ENCODE data around the gene BPIFB3. TPM values are rescaled to one million over a fixed set of nuclear protein-coding genes. Genes with fewer than 3 reads are reported as not detected.

The BPIFB3 gene
- total and polyA plus RNA-seq, 2 of the 4 experiments (the other 2 are of a cell fraction), result not detected

DNA sequence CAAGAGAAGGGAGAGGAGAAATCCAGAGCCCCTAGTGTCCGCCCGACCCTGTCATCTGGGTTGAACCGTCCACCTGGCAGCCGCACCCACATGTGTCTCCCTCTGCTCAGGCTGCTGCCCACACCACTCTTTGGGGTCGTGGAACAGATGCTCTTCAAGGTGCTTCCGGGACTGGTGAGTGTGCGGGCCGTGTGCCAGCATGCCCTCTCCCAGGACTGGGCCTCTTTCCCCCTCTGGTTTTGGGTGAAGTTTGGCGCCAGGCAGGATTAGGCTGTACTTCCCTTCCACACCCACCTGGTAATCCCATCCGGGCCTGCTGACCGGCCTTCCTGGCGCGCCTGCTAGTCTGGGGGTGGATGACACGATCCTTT is 7.9 kb downstream of the BPIFB3 start:
- no peak overlapping the region for H2AFZ ChIP-seq (replicated peaks; ENCODE audit: low read length, poor library complexity)
- no TSS peak for BruUV-seq (replicated peaks)

More for the DNA sequence above, 7.9 kb downstream of the BPIFB3 start:
- Histone ChIP-seq H3K27me3 (ENCODE audit: control insufficient read depth, insufficient read depth, low read length) (peaks cover 6% of the 10 kb centered on the region; the same call in 1 of the 2 replicates), H4K91ac (ENCODE audit: insufficient read depth, low read depth, low read length) (no peak overlapping the region), H2BK120ac (ENCODE audit: low read depth, low read length) (no peak overlapping the region), H3K18ac (ENCODE audit: low read depth, low read length) (no peak overlapping the region), H3K9me3 (ENCODE audit: control insufficient read depth, insufficient read depth, low read length) (no peaks in the 10 kb centered on the region), H3K56ac (ENCODE audit: extremely low read depth, insufficient read depth, low read length) (no peak overlapping the region), H4K20me1 (ENCODE audit: insufficient read depth, low read length) (no peaks in the 10 kb centered on the region), H3K9me1 (ENCODE audit: insufficient read depth, low read length) (no peaks in the 10 kb centered on the region), H3K4me3 (ENCODE audit: insufficient read depth, low read depth, low read length) (no peak overlapping the region), H3K36me3 (ENCODE audit: control insufficient read depth, insufficient read depth, low read length) (no peaks in the 10 kb centered on the region), H3K14ac (replicated peaks; ENCODE audit: low read depth, low read length) (no peak overlapping the region), H3K4me1 (ENCODE audit: control insufficient read depth, insufficient read depth, low read length) (no peaks in the 10 kb centered on the region), H2BK15ac (ENCODE audit: low read depth, low read length) (no peak overlapping the region), H2BK5ac (ENCODE audit: low read depth, low read length, poor library complexity, severe bottlenecking) (no peak overlapping the region), H2AK5ac (ENCODE audit: low read depth, low read length) (no peak overlapping the region), H2AK9ac (replicated peaks; ENCODE audit: low read depth, low read length, poor library complexity) (no peak overlapping the region), H3K9ac (ENCODE audit: low read depth, low read length) (no peak overlapping the region), H3K79me1 (ENCODE audit: low read depth in 1 of 2, low read length in 2 of 2) (no peaks in the 10 kb centered on the region), H3K27ac (ENCODE audit: insufficient read depth, low read length) (no peak overlapping the region), H4K5ac (ENCODE audit: low read depth, low read length) (no peak overlapping the region), H2BK20ac (ENCODE audit: low read depth, low read length) (no peak overlapping the region), H3K4ac (ENCODE audit: low read depth, low read length) (no peak overlapping the region), H3K4me2 (ENCODE audit: low read depth, low read length) (no peak overlapping the region), H3K23ac (ENCODE audit: low read depth, low read length) (no peak overlapping the region), H4K8ac (ENCODE audit: low read depth in 2 of 2, low read length in 2 of 2) (no peak overlapping the region)
- TF ChIP-seq MXI1 (IDR thresholded peaks at IDR 0.05; ENCODE audit: borderline replicate concordance, low read depth, low read length), result no peak
- no peak for TF ChIP-seq CTCF (conservative IDR thresholded peaks at IDR 0.05; ENCODE audit: low read depth, low read length)
- TF ChIP-seq NFE2L2 (IDR thresholded peaks at IDR 0.05; ENCODE audit: low read depth, low read length), result no peak
- ChIA-PET CTCF (no interaction called here), POLR2A (ENCODE audit: unreplicated experiment) (no interaction called here)
- in situ Hi-C loops (cut with MboI; ENCODE audit: low sequenced_read_pairs), result no loop called here
- intact Hi-C loops (cut with micrococcal nuclease), result no loop called here
- dilution Hi-C loops (cut with HindIII; ENCODE audit: low sequenced_read_pairs, unreplicated experiment), result no loop called here
- no CpG with 5 or more reads among the region's 14 CpGs for WGBS, 2 experiments (ENCODE audit: extremely low coverage in 2 of 2, insufficient read length in 1 of 2)
- ATAC-seq (ENCODE audit: low read depth) (no peak), DNase-seq (no peak)

All from IMR-90 (cell line).